GM18508 (cell line): Measurements from ENCODE around the gene MEGF11.

Source experiments
- ATAC-seq: cut with Tn5 transposase; IDR thresholded peaks from one replicate; pipeline ENCODE4 v1.9.1; 2021; ENCODE audit warnings: moderate number of reproducible peaks; ENCODE audit not compliant: insufficient read depth, unreplicated experiment

MEGF11 gene

GRCh38 chr15:66222273-66223198 is 31.0 kb downstream of the MEGF11 start:
- ATAC-seq = no peak

DNA sequence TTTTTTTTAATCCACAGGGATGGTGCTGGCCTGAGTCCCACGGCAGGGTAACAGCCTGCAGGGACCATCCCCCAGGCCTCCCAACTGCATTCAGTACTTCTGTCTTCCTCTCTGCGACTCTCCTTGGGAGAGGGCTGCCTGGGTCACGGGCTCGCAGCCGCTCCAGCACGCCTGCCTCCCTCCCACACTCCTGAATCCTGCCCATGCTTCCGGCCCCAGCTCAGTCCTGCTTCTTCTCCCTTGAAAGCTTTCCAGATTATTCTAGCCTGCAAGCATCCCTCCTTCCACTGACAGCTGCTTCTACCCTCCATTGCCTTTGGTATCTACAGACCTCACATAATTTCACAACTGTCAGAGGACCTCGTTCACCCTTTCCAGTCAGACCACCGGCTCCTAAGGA is 32.4 kb downstream of the MEGF11 start:
- ATAC-seq = no peak

DNA sequence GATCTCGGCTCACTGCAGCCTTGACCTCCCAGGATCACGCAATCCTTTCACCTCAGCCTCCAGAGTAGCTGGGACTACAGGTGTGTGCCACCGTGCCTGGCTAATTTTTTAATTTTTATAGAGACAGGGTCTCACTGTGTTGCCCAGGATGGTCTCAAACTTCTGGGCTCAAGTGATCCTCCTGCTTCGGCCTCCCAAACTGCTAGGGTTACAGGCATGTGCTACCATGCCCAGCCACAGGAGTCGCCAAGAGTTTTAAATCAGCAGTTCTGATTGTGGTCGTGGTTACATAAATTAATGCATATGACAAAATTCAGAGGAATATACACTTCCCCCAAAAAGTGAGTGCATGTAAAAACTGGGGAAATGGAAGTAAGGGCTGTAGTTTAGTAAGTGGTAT is 32.9 kb downstream of the MEGF11 start:
- ATAC-seq = no peak

- ATAC-seq = no peak
These were observed 34.2 kb downstream of the MEGF11 start for GRCh38 chr15:66219339-66219738.

- no peak for ATAC-seq
These were observed 36.7 kb downstream of the MEGF11 start for GRCh38 chr15:66216806-66217205.

- no peak for ATAC-seq
These were observed 37.7 kb downstream of the MEGF11 start for GRCh38 chr15:66215811-66216210.

GRCh38 chr15:66214246-66214645 is 39.3 kb downstream of the MEGF11 start:
- ATAC-seq = no peak

GRCh38 chr15:66212563-66212921 is 41.0 kb downstream of the MEGF11 start:
- ATAC-seq = no peak

- ATAC-seq = no peak
These were observed 41.6 kb downstream of the MEGF11 start for GRCh38 chr15:66211670-66212562.

DNA sequence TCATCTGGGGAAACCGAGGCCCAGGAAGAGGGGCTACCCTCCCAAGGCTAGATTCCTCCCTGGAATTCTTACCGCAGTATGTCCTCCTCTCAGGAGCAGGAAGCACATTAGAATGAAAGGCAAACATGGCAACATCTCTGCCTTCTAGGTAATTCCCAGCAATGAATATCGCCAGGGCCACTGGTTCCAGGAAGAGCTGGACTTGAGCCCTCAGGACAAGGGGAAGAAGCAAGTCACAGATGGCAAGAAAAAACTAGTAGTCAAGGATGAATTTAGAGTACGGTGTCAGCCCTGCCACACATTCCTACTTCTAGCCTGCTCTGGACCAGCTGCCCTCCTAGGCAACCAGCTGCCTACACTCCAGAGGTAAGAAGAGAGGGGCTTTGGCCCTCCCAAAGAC is 42.9 kb downstream of the MEGF11 start:
- no peak for ATAC-seq

GRCh38 chr15:66198757-66199156 is 54.8 kb downstream of the MEGF11 start:
- no peak for ATAC-seq

GRCh38 chr15:66196602-66197001 is 56.9 kb downstream of the MEGF11 start:
- ATAC-seq = no peak

DNA sequence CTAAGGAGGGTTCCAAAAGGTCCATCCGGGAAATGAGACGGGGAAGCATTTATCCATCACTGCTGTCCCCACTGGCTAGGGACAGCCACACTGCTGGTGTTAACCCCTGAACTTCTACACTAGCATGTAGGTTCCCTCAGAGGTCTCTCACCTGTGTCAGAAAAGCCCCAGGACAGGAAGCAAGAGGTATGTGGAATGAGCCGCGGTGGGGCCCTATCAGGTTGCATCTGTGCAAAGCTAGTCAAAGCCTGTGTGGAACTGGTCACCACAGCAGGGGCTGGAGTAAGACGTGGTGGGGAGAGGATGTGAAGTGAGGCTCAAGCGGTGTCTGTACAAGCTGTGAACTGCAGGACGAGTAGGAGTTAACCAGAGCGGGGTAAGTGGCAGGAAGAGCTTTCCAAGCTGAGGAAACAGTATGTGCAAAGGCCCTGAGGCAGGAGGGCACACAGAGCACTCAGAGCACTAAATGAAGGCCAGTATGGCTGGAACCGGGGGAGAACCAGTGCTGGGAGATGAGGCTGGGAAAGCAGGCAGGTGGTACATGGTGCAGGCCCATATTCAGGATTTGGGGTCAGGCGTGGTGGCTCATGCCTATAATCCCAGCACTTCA is 57.8 kb downstream of the MEGF11 start:
- no peak for ATAC-seq

- no peak for ATAC-seq
These were observed 60.5 kb downstream of the MEGF11 start for GRCh38 chr15:66193066-66193465.

- no peak for ATAC-seq
These were observed 62.8 kb downstream of the MEGF11 start for GRCh38 chr15:66190746-66191145.

GRCh38 chr15:66189291-66189690 is 64.3 kb downstream of the MEGF11 start:
- ATAC-seq = no peak

- ATAC-seq = no peak
These were observed 65.1 kb downstream of the MEGF11 start for GRCh38 chr15:66188464-66188863.

- no peak for ATAC-seq
These were observed 66.3 kb downstream of the MEGF11 start for GRCh38 chr15:66187271-66187670.

- no peak for ATAC-seq
These were observed 67.3 kb downstream of the MEGF11 start for GRCh38 chr15:66186049-66186825.
